LNCaP clone FGC (cell line): ENCODE measurements around the gene LSP1.

Source experiments
- DNase-seq: peaks from one replicate; pipeline ENCODE4 v3.0.0-alpha.2; 2011; ENCODE audit warnings: low read depth
- H3K4me3 ChIP-seq: 2 replicates; pipeline ENCODE4 v1.5.1; 2011; ENCODE audit warnings: mild to moderate bottlenecking, low read depth, low read length, control low read depth
- CTCF ChIP-seq: IDR thresholded peaks from 2 replicates; pipeline ENCODE4 v1.5.1; 2012; ENCODE audit warnings: mild to moderate bottlenecking; ENCODE audit not compliant: control insufficient read depth, insufficient read depth; ENCODE audit errors: extremely low read depth

LSP1 gene

GRCh38 chr11:1834062-1834610, 18.7 kb upstream of the LSP1 start:
- DNase-seq = no peak
- H3K4me3 ChIP-seq = no peak overlapping the region

GRCh38 chr11:1834779-1835670, 17.9 kb upstream of the LSP1 start, which contains the start of gene SYT8:
SYT8 (plus strand) TSS chr11:1834990; CDS start chr11:1835106, 116 bp downstream.
- TF ChIP-seq CTCF = no peak
- no peak for DNase-seq
- H3K4me3 ChIP-seq = no peak within 1 kb of the TSS

More at GRCh38 chr11:1834062-1834610, 18.7 kb upstream of the LSP1 start:
- no peak for TF ChIP-seq CTCF

- DNase-seq = no peak
- no peak for TF ChIP-seq CTCF
- H3K4me3 ChIP-seq = no peak overlapping the region
Observed at GRCh38 chr11:1835671-1836010, 17.2 kb upstream of the LSP1 start.

GRCh38 chr11:1836011-1836945, 16.6 kb upstream of the LSP1 start:
- no peak for TF ChIP-seq CTCF
- H3K4me3 ChIP-seq = no peak overlapping the region
- DNase-seq = no peak

GRCh38 chr11:1837171-1838076, 15.5 kb upstream of the LSP1 start:
- TF ChIP-seq CTCF = peak; percentile 75
- no peak for DNase-seq
- no peak overlapping the region for H3K4me3 ChIP-seq

GRCh38 chr11:1838077-1838425, 14.8 kb upstream of the LSP1 start:
- no peak overlapping the region for H3K4me3 ChIP-seq
- no peak for DNase-seq
- TF ChIP-seq CTCF = no peak
